UCSD-AML1 (cell line): ENCODE data around the gene LALBA.
"Not testable (repeated sequence)": the region's sequence is repeated elsewhere in the genome, so short reads cannot be mapped to it uniquely, and the experiment has no call there.

Experiments used
- DNase-seq: peaks from one replicate; lab custom pipeline; 2025; ENCODE audit not compliant: unreplicated experiment; lab: John Stamatoyannopoulos, UW

Gene LALBA

GRCh38 chr12:48532601-48533000 lies 37.2 kb downstream of the LALBA start:
- no peak for DNase-seq

GRCh38 chr12:48527891-48528670 lies 41.8 kb downstream of the LALBA start:
- no peak for DNase-seq

GRCh38 chr12:48525332-48525731 lies 44.5 kb downstream of the LALBA start, which contains the start of gene OR8S1:
TSS of gene OR8S1 (plus strand) at chr12:48525632. CDS start at chr12:48525632, 0 bp downstream.
- DNase-seq: no peak

- not testable (repeated sequence) for DNase-seq
Observed at GRCh38 chr12:48520381-48520780, 49.5 kb downstream of the LALBA start.
